ENCODE results near the gene SLC25A19. TPM values are rescaled to one million over a fixed set of nuclear protein-coding genes. Genes with fewer than 3 reads are reported as not detected.

SLC25A19 gene
- polyA plus RNA-seq, 1 of the 3 experiments (the other 2 are of a cell fraction) = 11.7 TPM

GRCh38 chr17:75227729-75228128 is 61.5 kb downstream of the SLC25A19 start:
- DNase-seq = no peak
- CTCF ChIA-PET = interaction anchor here (1.2 to 6.7 kb wide), 4 partner anchors 12 to 197 kb away, joined by 3 to 79 read pairs (median 4); no protein-coding TSS in a partner anchor
- peaks cover 50 to 60% of the 10 kb centered on the region in 2 experiments for H3K36me3 ChIP-seq (replicated peaks in 1 of 2; ENCODE audit: control insufficient read depth in 1 of 2, insufficient read depth in 2 of 2, low read length in 1 of 2)
- TF ChIP-seq SIN3A (IDR thresholded peaks at IDR 0.05; ENCODE audit: borderline replicate concordance, low read depth, low read length) = no peak
- no peak for TF ChIP-seq GABPA (IDR thresholded peaks at IDR 0.05; ENCODE audit: low read depth)
- TF ChIP-seq, protein P1, sequence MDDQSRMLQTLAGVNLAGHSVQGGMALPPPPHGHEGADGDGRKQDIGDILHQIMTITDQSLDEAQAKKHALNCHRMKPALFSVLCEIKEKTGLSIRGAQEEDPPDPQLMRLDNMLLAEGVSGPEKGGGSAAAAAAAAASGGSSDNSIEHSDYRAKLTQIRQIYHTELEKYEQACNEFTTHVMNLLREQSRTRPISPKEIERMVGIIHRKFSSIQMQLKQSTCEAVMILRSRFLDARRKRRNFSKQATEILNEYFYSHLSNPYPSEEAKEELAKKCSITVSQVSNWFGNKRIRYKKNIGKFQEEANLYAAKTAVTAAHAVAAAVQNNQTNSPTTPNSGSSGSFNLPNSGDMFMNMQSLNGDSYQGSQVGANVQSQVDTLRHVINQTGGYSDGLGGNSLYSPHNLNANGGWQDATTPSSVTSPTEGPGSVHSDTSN (IDR thresholded peaks at IDR 0.05) = no peak
- no peak for TF ChIP-seq RFX5 (IDR thresholded peaks at IDR 0.05; ENCODE audit: low read length)
- no peak for TF ChIP-seq CHD2 (IDR thresholded peaks at IDR 0.05; ENCODE audit: low read length, partially characterized antibody)
- no peak for TF ChIP-seq EZH2phosphoT487 (IDR thresholded peaks at IDR 0.05; ENCODE audit: borderline replicate concordance, low read depth)
- TF ChIP-seq SMC3 (IDR thresholded peaks at IDR 0.05; ENCODE audit: low read depth, low read length) = no peak
- TF ChIP-seq MXI1 (IDR thresholded peaks at IDR 0.05; ENCODE audit: low read depth, low read length) = no peak
- no peak for TF ChIP-seq TAF1 (IDR thresholded peaks at IDR 0.05; ENCODE audit: borderline replicate concordance, low read depth, low read length)
- TF ChIP-seq FOXM1 (IDR thresholded peaks at IDR 0.05; ENCODE audit: low read depth) = no peak
- no peak for TF ChIP-seq JUND (IDR thresholded peaks at IDR 0.05)
- no peak for TF ChIP-seq POLR2AphosphoS5 (IDR thresholded peaks at IDR 0.05; ENCODE audit: low read depth, low read length)
- TF ChIP-seq NRF1 (IDR thresholded peaks at IDR 0.05; ENCODE audit: low read depth, low read length) = no peak
- TF ChIP-seq, protein P2, sequence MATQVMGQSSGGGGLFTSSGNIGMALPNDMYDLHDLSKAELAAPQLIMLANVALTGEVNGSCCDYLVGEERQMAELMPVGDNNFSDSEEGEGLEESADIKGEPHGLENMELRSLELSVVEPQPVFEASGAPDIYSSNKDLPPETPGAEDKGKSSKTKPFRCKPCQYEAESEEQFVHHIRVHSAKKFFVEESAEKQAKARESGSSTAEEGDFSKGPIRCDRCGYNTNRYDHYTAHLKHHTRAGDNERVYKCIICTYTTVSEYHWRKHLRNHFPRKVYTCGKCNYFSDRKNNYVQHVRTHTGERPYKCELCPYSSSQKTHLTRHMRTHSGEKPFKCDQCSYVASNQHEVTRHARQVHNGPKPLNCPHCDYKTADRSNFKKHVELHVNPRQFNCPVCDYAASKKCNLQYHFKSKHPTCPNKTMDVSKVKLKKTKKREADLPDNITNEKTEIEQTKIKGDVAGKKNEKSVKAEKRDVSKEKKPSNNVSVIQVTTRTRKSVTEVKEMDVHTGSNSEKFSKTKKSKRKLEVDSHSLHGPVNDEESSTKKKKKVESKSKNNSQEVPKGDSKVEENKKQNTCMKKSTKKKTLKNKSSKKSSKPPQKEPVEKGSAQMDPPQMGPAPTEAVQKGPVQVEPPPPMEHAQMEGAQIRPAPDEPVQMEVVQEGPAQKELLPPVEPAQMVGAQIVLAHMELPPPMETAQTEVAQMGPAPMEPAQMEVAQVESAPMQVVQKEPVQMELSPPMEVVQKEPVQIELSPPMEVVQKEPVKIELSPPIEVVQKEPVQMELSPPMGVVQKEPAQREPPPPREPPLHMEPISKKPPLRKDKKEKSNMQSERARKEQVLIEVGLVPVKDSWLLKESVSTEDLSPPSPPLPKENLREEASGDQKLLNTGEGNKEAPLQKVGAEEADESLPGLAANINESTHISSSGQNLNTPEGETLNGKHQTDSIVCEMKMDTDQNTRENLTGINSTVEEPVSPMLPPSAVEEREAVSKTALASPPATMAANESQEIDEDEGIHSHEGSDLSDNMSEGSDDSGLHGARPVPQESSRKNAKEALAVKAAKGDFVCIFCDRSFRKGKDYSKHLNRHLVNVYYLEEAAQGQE (IDR thresholded peaks at IDR 0.05; ENCODE audit: low read depth, low read length) = no peak
- no peak for TF ChIP-seq GATA2 (CRISPR knock-in tag; IDR thresholded peaks at IDR 0.05)
- no peak for TF ChIP-seq RAD21 (IDR thresholded peaks at IDR 0.05; ENCODE audit: low read length)
- TF ChIP-seq TCF12 (IDR thresholded peaks at IDR 0.05) = no peak
- no peak for TF ChIP-seq USF1 (IDR thresholded peaks at IDR 0.05; ENCODE audit: borderline replicate concordance, low read depth)
- TF ChIP-seq TEAD4 (IDR thresholded peaks at IDR 0.05; ENCODE audit: borderline replicate concordance, insufficient read depth) = no peak
- no peak for TF ChIP-seq NFIC (IDR thresholded peaks at IDR 0.05; ENCODE audit: borderline replicate concordance)
- no peak overlapping the region for H3K4me2 ChIP-seq
- H3K9me2 ChIP-seq = no peaks in the 10 kb centered on the region
- H3K27ac ChIP-seq (ENCODE audit: low read depth in 2 of 2, low read length in 1 of 2) = no peak overlapping the region
- peaks cover 7% of the 10 kb centered on the region; the same call in 1 of the 2 replicates for H3K79me2 ChIP-seq (ENCODE audit: insufficient read depth)
- 95% methylated on average over 5 of the region's 5 CpGs for WGBS (ENCODE audit: low lambda C conversion rate)
- no peaks in the 10 kb centered on the region for H3F3A ChIP-seq (replicated peaks; ENCODE audit: insufficient read depth)
- H3K9ac ChIP-seq = no peak overlapping the region
- H3K4me1 ChIP-seq (ENCODE audit: control insufficient read depth in 1 of 2, insufficient read depth in 2 of 2, low read depth in 1 of 2, low read length in 1 of 2) = no peaks in the 10 kb centered on the region
- H3K27me3 ChIP-seq (ENCODE audit: insufficient read depth) = no peaks in the 10 kb centered on the region
- no peak overlapping the region for H3K4me3 ChIP-seq (ENCODE audit: low read depth in 2 of 2, low read length in 1 of 2)
- no peak overlapping the region for H2AFZ ChIP-seq (ENCODE audit: low read depth)
- no peaks in the 10 kb centered on the region for H3K9me3 ChIP-seq
- no peaks in the 10 kb centered on the region for H4K20me1 ChIP-seq (ENCODE audit: insufficient read depth)
- POLR2A ChIA-PET = interaction anchor here (0.6 kb wide), 1 partner anchor 24 kb away, joined by 5 read pairs; no protein-coding TSS in a partner anchor

Data from SK-N-SH (cell line).